OCI-LY7 (cell line): Measurements from ENCODE around the gene FGF8. TPM values are rescaled to one million over a fixed set of nuclear protein-coding genes. Genes with fewer than 3 reads are reported as not detected.

ENCODE experiments used
- BruUV-seq: library from RNA; stranded (reverse); fragments of 400-500 nt; replicated peaks from 2 replicates; lab custom pipeline; 2021; lab: Mats Ljungman, UMichigan
- CTCF ChIA-PET: fragments of 300-600 bp; sonication (Branson Sonifier 250); formaldehyde crosslinking; loops from one replicate; lab custom pipeline; 2022; ENCODE audit warnings: antibody characterized with exemption; ENCODE audit not compliant: unreplicated experiment; lab: Charles Lee
- POLR2A ChIA-PET: fragments of 300-600 bp; sonication (Branson Sonifier 250); formaldehyde crosslinking; loops from one replicate; lab custom pipeline; 2022; ENCODE audit warnings: antibody characterized with exemption; lab: Charles Lee
- DNase-seq: peaks from one replicate; pipeline ENCODE4 v3.0.0-alpha.2; 2015; ENCODE audit warnings: low spot score
- H2AFZ ChIP-seq: fragments of 200-600 bp; sonication (generic), shearing (Covaris generic); 2 replicates; pipeline ENCODE4 v1.6.1; 2014; ENCODE audit warnings: mild to moderate bottlenecking, antibody characterized with exemption, low read length, moderate library complexity
- H3K27ac ChIP-seq: fragments of 200-600 bp; sonication (generic); 2 replicates; pipeline ENCODE4 v1.5.1; 2014; ENCODE audit warnings: mixed run types, low read depth, mild to moderate bottlenecking, moderate library complexity, low read length, inconsistent platforms; ENCODE audit not compliant: poor library complexity, severe bottlenecking
- H3K36me3 ChIP-seq: fragments of 200-600 bp; sonication (generic); 2 replicates; pipeline ENCODE4 v1.6.1; 2014; ENCODE audit warnings: mild to moderate bottlenecking, antibody characterized with exemption, low read length, moderate library complexity, mixed read lengths; ENCODE audit not compliant: insufficient read depth
- H3K4me1 ChIP-seq: fragments of 200-600 bp; sonication (generic); 2 replicates; pipeline ENCODE4 v1.5.1; 2014; ENCODE audit warnings: mild to moderate bottlenecking, low read length; ENCODE audit not compliant: insufficient read depth, poor library complexity, severe bottlenecking
- H3K4me2 ChIP-seq: fragments of 200-600 bp; sonication (generic); 2 replicates; pipeline ENCODE4 v1.6.1; 2014; ENCODE audit warnings: mild to moderate bottlenecking, low read length
- H3K4me3 ChIP-seq: fragments of 200-600 bp; sonication (generic); 2 replicates; pipeline ENCODE4 v1.5.1; 2014; ENCODE audit warnings: mild to moderate bottlenecking, low read depth, low read length; ENCODE audit not compliant: poor library complexity, severe bottlenecking
- H3K79me2 ChIP-seq: fragments of 200-600 bp; sonication (generic); 2 replicates; pipeline ENCODE4 v1.6.1; 2016; ENCODE audit warnings: low read depth, mild to moderate bottlenecking, low read length, moderate library complexity, mixed read lengths; ENCODE audit not compliant: insufficient read depth
- H3K9me2 ChIP-seq: fragments of 200-600 bp; sonication (generic); 2 replicates; pipeline ENCODE4 v1.6.1; 2016; ENCODE audit warnings: mild to moderate bottlenecking, low read length, mixed read lengths; ENCODE audit not compliant: insufficient read depth
- H3K9me3 ChIP-seq: fragments of 200-600 bp; sonication (generic); 2 replicates; pipeline ENCODE4 v1.6.1; 2014; ENCODE audit warnings: mild to moderate bottlenecking, mixed run types, low read length, mixed read lengths
- H4K20me1 ChIP-seq: fragments of 200-600 bp; sonication (generic); 2 replicates; pipeline ENCODE4 v1.6.1; 2014; ENCODE audit warnings: mild to moderate bottlenecking, antibody characterized with exemption, low read length, moderate library complexity, mixed read lengths; ENCODE audit not compliant: insufficient read depth
- EZH2phosphoT487 ChIP-seq: fragments of 200-600 bp; sonication (generic); IDR thresholded peaks from 2 replicates; pipeline ENCODE4 v1.6.1; 2018; ENCODE audit warnings: low read depth, borderline replicate concordance, mild to moderate bottlenecking, mixed run types, antibody characterized with exemption, low read length, moderate library complexity, mixed read lengths
- intact Hi-C: fragments of 100-400 bp; cut with micrococcal nuclease; formaldehyde crosslinking; loops from one replicate; pipeline ENCODE4 v1.10.0; 2022; ENCODE audit not compliant: unreplicated experiment
- total RNA-seq, 2 experiments: library from RNA; depleted of rRNA in 1 of 2; stranded (reverse); fragments of >200 nt in 1 of 2; shearing (Covaris generic) in 1 of 2; gene quantifications; 2 replicates each; pipeline ENCODE4 v1.2.3, GENCODE V29; 2014 to 2022
- TF ChIP-seq, protein P1 (sequence below): fragments of 200-600 bp; sonication (generic); conservative IDR thresholded peaks from 2 replicates; pipeline ENCODE4 v1.5.1; 2014; ENCODE audit warnings: mild to moderate bottlenecking, antibody characterized with exemption, low read length, moderate library complexity, mixed read lengths

Gene FGF8
- total RNA-seq, 2 experiments from 2014 or later: 0.44 to 0.86 TPM

- POLR2A ChIA-PET: interaction anchor here (0.6 kb wide), 1 partner anchor 51 kb away, joined by 7 read pairs; no protein-coding TSS in a partner anchor
- Histone ChIP-seq H3K36me3 (no peaks in the 10 kb centered on the region), H3K27ac (no peak overlapping the region), H3K79me2 (no peaks in the 10 kb centered on the region), H3K9me2 (no peaks in the 10 kb centered on the region), H4K20me1 (no peaks in the 10 kb centered on the region), H3K4me3 (no peak overlapping the region), H3K4me1 (no peaks in the 10 kb centered on the region), H3K9me3 (no peaks in the 10 kb centered on the region), H3K4me2 (no peak overlapping the region), H2AFZ (no peak overlapping the region)
- CTCF ChIA-PET: interaction anchor here (1.1 to 1.7 kb wide), 2 partner anchors 13 to 166 kb away, joined by 3 to 7 read pairs; no protein-coding TSS in a partner anchor
- intact Hi-C loops: no loop called here
- DNase-seq: no peak
- no TSS peak for BruUV-seq
- TF ChIP-seq, protein P1, sequence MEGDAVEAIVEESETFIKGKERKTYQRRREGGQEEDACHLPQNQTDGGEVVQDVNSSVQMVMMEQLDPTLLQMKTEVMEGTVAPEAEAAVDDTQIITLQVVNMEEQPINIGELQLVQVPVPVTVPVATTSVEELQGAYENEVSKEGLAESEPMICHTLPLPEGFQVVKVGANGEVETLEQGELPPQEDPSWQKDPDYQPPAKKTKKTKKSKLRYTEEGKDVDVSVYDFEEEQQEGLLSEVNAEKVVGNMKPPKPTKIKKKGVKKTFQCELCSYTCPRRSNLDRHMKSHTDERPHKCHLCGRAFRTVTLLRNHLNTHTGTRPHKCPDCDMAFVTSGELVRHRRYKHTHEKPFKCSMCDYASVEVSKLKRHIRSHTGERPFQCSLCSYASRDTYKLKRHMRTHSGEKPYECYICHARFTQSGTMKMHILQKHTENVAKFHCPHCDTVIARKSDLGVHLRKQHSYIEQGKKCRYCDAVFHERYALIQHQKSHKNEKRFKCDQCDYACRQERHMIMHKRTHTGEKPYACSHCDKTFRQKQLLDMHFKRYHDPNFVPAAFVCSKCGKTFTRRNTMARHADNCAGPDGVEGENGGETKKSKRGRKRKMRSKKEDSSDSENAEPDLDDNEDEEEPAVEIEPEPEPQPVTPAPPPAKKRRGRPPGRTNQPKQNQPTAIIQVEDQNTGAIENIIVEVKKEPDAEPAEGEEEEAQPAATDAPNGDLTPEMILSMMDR: no peak
- TF ChIP-seq EZH2phosphoT487: no peak
Measured at GRCh38 chr10:101768791-101769170, 7.1 kb downstream of the FGF8 start.

GRCh38 chr10:101767966-101768790 is 7.7 kb downstream of the FGF8 start:
- Histone ChIP-seq H3K4me1 (no peaks in the 10 kb centered on the region), H3K36me3 (no peaks in the 10 kb centered on the region), H3K79me2 (no peaks in the 10 kb centered on the region), H4K20me1 (no peaks in the 10 kb centered on the region), H3K4me3 (no peak overlapping the region), H2AFZ (no peak overlapping the region), H3K4me2 (no peak overlapping the region), H3K9me3 (no peaks in the 10 kb centered on the region), H3K9me2 (no peaks in the 10 kb centered on the region), H3K27ac (no peak overlapping the region)
- no peak for DNase-seq
- TF ChIP-seq, protein P1: no peak
- TF ChIP-seq EZH2phosphoT487: no peak
- ChIA-PET POLR2A (interaction anchor here (0.6 kb wide), 2 partner anchors 52 to 82 kb away, joined by 4 to 7 read pairs; no protein-coding TSS in a partner anchor), CTCF (interaction anchor here (1.7 kb wide), 1 partner anchor 166 kb away, joined by 7 read pairs; no protein-coding TSS in a partner anchor)
- BruUV-seq: no TSS peak
- intact Hi-C loops: no loop called here

GRCh38 chr10:101767600-101767945 is 8.3 kb downstream of the FGF8 start:
- Histone ChIP-seq H4K20me1 (no peaks in the 10 kb centered on the region), H3K9me2 (no peaks in the 10 kb centered on the region), H3K9me3 (no peaks in the 10 kb centered on the region), H2AFZ (no peak overlapping the region), H3K36me3 (no peaks in the 10 kb centered on the region), H3K79me2 (no peaks in the 10 kb centered on the region), H3K4me1 (no peaks in the 10 kb centered on the region), H3K4me2 (no peak overlapping the region), H3K27ac (no peak overlapping the region), H3K4me3 (no peak overlapping the region)
- TF ChIP-seq, protein P1: no peak
- no peak for TF ChIP-seq EZH2phosphoT487
- CTCF ChIA-PET: interaction anchor here (1.7 kb wide), 1 partner anchor 165 kb away, joined by 7 read pairs; no protein-coding TSS in a partner anchor
- DNase-seq: no peak
- POLR2A ChIA-PET: interaction anchor here (0.6 kb wide), 1 partner anchor 83 kb away, joined by 4 read pairs; no protein-coding TSS in a partner anchor
- intact Hi-C loops: no loop called here
- no TSS peak for BruUV-seq
